GM18520 (cell line): ENCODE measurements around the gene STAMBP.
A peak's percentile ranks its signal among the peaks of the same experiment; 100 is the strongest.
"Not testable (repeated sequence)": the region's sequence is repeated elsewhere in the genome, so short reads cannot be mapped to it uniquely, and the experiment has no call there.

Experiments used
- ATAC-seq: cut with Tn5 transposase; IDR thresholded peaks from one replicate; pipeline ENCODE4 v1.9.1; 2021; ENCODE audit not compliant: unreplicated experiment

The STAMBP gene

GRCh38 chr2:73885406-73885805 is 56.6 kb downstream of the STAMBP start:
- ATAC-seq = no peak

GRCh38 chr2:73886357-73886756 is 57.6 kb downstream of the STAMBP start:
- ATAC-seq = no peak

GRCh38 chr2:73887596-73888353 is 59.0 kb downstream of the STAMBP start:
- not testable (repeated sequence) for ATAC-seq

- ATAC-seq = no peak
Observed at GRCh38 chr2:73888388-73888787, 59.6 kb downstream of the STAMBP start.

- no peak for ATAC-seq
Observed at GRCh38 chr2:73889206-73889605, 60.4 kb downstream of the STAMBP start.

- ATAC-seq = no peak
Observed at GRCh38 chr2:73890301-73891092, 61.7 kb downstream of the STAMBP start.

- no peak for ATAC-seq
Observed at GRCh38 chr2:73891276-73891901, 62.6 kb downstream of the STAMBP start.

- ATAC-seq = no peak
Observed at GRCh38 chr2:73892631-73893329, 64.0 kb downstream of the STAMBP start, which contains the start of gene ACTG2. ACTG2 (plus strand) TSS chr2:73893008; CDS start chr2:73901312, 8,304 bp downstream.

GRCh38 chr2:73893764-73894474 is 65.2 kb downstream of the STAMBP start:
- no peak for ATAC-seq

- ATAC-seq = no peak
Observed at GRCh38 chr2:73894475-73894850, 65.7 kb downstream of the STAMBP start.

- ATAC-seq = no peak
Observed at GRCh38 chr2:73894877-73895276, 66.1 kb downstream of the STAMBP start.

GRCh38 chr2:73895473-73895872 is 66.7 kb downstream of the STAMBP start:
- no peak for ATAC-seq

- ATAC-seq = peak; percentile 60
Observed at GRCh38 chr2:73896362-73897239, 67.8 kb downstream of the STAMBP start.

- ATAC-seq = no peak
Observed at GRCh38 chr2:73897240-73897583, 68.5 kb downstream of the STAMBP start.

- no peak for ATAC-seq
Observed at GRCh38 chr2:73897934-73898333, 69.2 kb downstream of the STAMBP start.

GRCh38 chr2:73899801-73900336 is 71.1 kb downstream of the STAMBP start:
- no peak for ATAC-seq

GRCh38 chr2:73901143-73901542 is 72.4 kb downstream of the STAMBP start:
- no peak for ATAC-seq

GRCh38 chr2:73902284-73902683 is 73.5 kb downstream of the STAMBP start:
- ATAC-seq = no peak

GRCh38 chr2:73903313-73903712 is 74.6 kb downstream of the STAMBP start:
- ATAC-seq = no peak
